Erythroblast (primary cell): Measurements from ENCODE around the gene SAXO2.
"Not testable (repeated sequence)": the region's sequence is repeated elsewhere in the genome, so short reads cannot be mapped to it uniquely, and the experiment has no call there.

Source experiments
- GATA1 ChIP-seq: IDR thresholded peaks from 2 replicates; pipeline ENCODE4 v1.6.1; 2011; ENCODE audit warnings: low read depth, mild to moderate bottlenecking, control low read depth, low read length, moderate library complexity
- POLR2A ChIP-seq: IDR thresholded peaks from 2 replicates; pipeline ENCODE4 v1.6.1; 2011; ENCODE audit warnings: mild to moderate bottlenecking, low read length

DNA sequence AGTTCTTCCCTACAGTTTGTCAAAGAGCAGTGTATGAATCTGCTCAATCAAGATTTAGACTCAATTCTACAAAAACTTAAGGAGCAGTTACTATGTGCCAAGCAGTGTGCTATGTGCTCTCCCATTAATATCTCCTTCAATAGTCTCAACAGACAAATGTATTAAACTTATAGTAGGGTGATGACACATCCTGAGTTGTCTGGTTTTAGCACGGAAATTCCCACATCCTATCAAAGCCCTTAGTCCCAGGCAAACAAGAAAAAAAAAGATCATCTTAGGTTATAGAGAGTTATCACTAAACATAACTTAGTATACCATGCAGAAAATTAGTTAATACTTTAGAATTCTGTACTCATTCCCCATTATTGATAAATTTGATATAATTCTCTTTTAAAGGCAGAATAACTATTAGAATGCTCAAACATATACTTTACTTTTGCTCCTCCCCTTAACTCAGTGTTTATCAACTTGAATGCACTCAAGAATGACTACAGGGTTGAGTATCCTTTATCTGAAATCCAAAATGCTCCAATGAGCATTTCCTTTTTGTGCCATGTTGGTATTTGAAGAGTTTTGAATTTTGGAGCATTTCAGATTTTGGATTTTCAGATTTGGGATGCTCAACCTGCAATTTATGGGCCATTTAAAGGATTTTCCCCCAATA, 20.6 kb upstream of the SAXO2 start:
- not testable (repeated sequence) for TF ChIP-seq POLR2A, GATA1
